ENCODE data around the gene MRPS9.

- TF ChIP-seq POLR2A (IDR thresholded peaks at IDR 0.05; ENCODE audit: borderline replicate concordance, extremely low read depth, insufficient read depth, insufficient read length) (no peak), ATF3 (IDR thresholded peaks at IDR 0.05) (no peak), SIN3A (IDR thresholded peaks at IDR 0.05; ENCODE audit: low read depth) (no peak), MAX (IDR thresholded peaks at IDR 0.05) (no peak), CTCF (IDR thresholded peaks at IDR 0.05 in 2 of 3, conservative IDR thresholded peaks at IDR 0.05 in 1 of 3; ENCODE audit: borderline replicate concordance in 1 of 3, insufficient read depth in 1 of 3, low read depth in 2 of 3, low read length in 2 of 3) (no peak), ELF1 (IDR thresholded peaks at IDR 0.05; ENCODE audit: borderline replicate concordance, low read depth) (no peak), POLR2AphosphoS5 (IDR thresholded peaks at IDR 0.05; ENCODE audit: low read depth, low read length) (no peak), EZH2 (IDR thresholded peaks at IDR 0.05) (no peak), EGR1 (IDR thresholded peaks at IDR 0.05; ENCODE audit: low read depth) (no peak), RAD21 (IDR thresholded peaks at IDR 0.05; ENCODE audit: low read depth) (no peak), SP1 (IDR thresholded peaks at IDR 0.05; ENCODE audit: low read depth) (no peak), SRF (IDR thresholded peaks at IDR 0.05; ENCODE audit: low read depth) (no peak), YY1 (IDR thresholded peaks at IDR 0.05; ENCODE audit: extremely low read depth, insufficient replicate concordance, low read depth, low read length) (no peak)
Observed at GRCh38 chr2:105068387-105068786, 30.5 kb downstream of the MRPS9 start.
